ENCODE data around the gene OR8K3. TPM values are rescaled to one million over a fixed set of nuclear protein-coding genes. Genes with fewer than 3 reads are reported as not detected.

OR8K3 gene
- total RNA-seq (2021; fragmentation: NEBNext Ultra II Directional; extraction: Animal tissue kit (Norgen Biotek cat#: 25700)) = not detected in 2 replicates
- polyA plus RNA-seq (2011; rRNA removed) = not detected in 2 replicates
- polyA plus RNA-seq (2011; cell fraction: cytosol; rRNA removed) = not detected
- polyA plus RNA-seq (2011; cell fraction: nucleus; rRNA removed) = not detected
- polyA plus RNA-seq (2012, experiment 1 of 2) = not detected in 4 replicates
- polyA plus RNA-seq (2012, experiment 2 of 2) = not detected
- not detected for polyA plus RNA-seq (2013, experiment 1 of 2)
- not detected for polyA plus RNA-seq (2013, experiment 2 of 2)
- polyA minus RNA-seq (2011; rRNA and poly(A)+ RNA removed) = not detected in 2 replicates
- not detected for polyA minus RNA-seq (2011; cell fraction: cytosol; rRNA and poly(A)+ RNA removed)
- not detected for polyA minus RNA-seq (2011; cell fraction: nucleus; rRNA and poly(A)+ RNA removed)
- long read RNA-seq, experiment 1 = 0 reads
- long read RNA-seq, experiment 2 = 0 reads

DNA sequence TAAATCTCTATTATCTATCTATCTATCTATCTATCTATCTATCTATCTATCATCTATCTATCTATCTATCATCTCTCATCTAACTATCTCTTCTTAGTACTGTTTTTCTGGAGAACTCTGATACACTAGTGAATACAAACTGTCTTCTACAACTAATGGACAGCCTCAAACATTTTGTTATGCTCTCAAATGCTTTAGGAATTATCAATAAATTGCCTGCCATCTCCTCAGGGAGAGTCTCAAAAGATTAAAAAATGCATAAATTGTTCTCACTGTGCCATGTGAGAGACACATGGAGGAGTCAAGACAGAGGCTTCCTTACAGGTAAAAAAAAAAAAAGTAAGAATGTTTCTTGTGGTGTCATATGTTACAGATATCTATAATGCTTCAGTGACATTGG lies at the start of gene OR8K3:
TSS of gene OR8K3 (plus strand) at position 301 of the 400 bp plus-strand sequence. CDS start 3,163 bp downstream, outside the sequence.
- no peak within 1 kb of the TSS for H4K8ac ChIP-seq (ENCODE audit: extremely low read depth, insufficient read depth, low read length)
- no peaks in the 10 kb centered on the region for H3K79me2 ChIP-seq (ENCODE audit: control insufficient read depth in 1 of 2, insufficient read depth in 2 of 2, low read length in 2 of 2)
- no peak within 1 kb of the TSS for H3K9ac ChIP-seq (replicated peaks in 1 of 4; ENCODE audit: extremely low read depth in 1 of 4, low read depth in 3 of 4, low read length in 3 of 4)
- no peaks in the 10 kb centered on the region for H4K20me1 ChIP-seq (replicated peaks in 1 of 2; ENCODE audit: control insufficient read depth in 1 of 2, insufficient read depth in 2 of 2, low read length in 2 of 2)
- no peaks in the 10 kb centered on the region for H3K9me3 ChIP-seq (ENCODE audit: insufficient read depth in 2 of 2, low read depth in 1 of 2, low read length in 1 of 2)
- H3K14ac ChIP-seq (ENCODE audit: insufficient read length) = no peak within 1 kb of the TSS
- H4K5ac ChIP-seq (ENCODE audit: insufficient read length, low read depth, low read length) = no peak within 1 kb of the TSS
- TF ChIP-seq SP2 (IDR thresholded peaks at IDR 0.05; ENCODE audit: low read length) (no peak), CREB1 (IDR thresholded peaks at IDR 0.05) (no peak), NANOG (IDR thresholded peaks at IDR 0.05; ENCODE audit: insufficient read depth, low read depth, low read length, poor library complexity, severe bottlenecking) (no peak), CEBPB (IDR thresholded peaks at IDR 0.05; ENCODE audit: low read depth, low read length) (no peak), POLR2A (IDR thresholded peaks at IDR 0.05; ENCODE audit: control extremely low read depth in 1 of 2, low read depth in 2 of 2, low read length in 2 of 2) (no peak), USF2 (IDR thresholded peaks at IDR 0.05; ENCODE audit: low read length) (no peak), BCL11A (IDR thresholded peaks at IDR 0.05; ENCODE audit: low read depth in 2 of 2, low read length in 2 of 2) (no peak)
- H2AFZ ChIP-seq (ENCODE audit: low read length) = no peak within 1 kb of the TSS
- H3K23me2 ChIP-seq (ENCODE audit: low read depth, low read length) = no peaks in the 10 kb centered on the region
- POLR2A ChIA-PET (ENCODE audit: partially characterized antibody) = no interaction called here
- DNase-seq (ENCODE audit: low read depth in 1 of 2, low spot score in 2 of 2) (no peak), FAIRE-seq (no peak)
- H2BK20ac ChIP-seq (ENCODE audit: low read length) = no peak within 1 kb of the TSS
- no peaks in the 10 kb centered on the region for H3K36me3 ChIP-seq (ENCODE audit: control insufficient read depth in 2 of 4, insufficient read depth in 4 of 4, low read length in 3 of 4)
- no peaks in the 10 kb centered on the region for H3K79me1 ChIP-seq (ENCODE audit: low read depth, low read length)
- no peak within 1 kb of the TSS for H3K18ac ChIP-seq (ENCODE audit: extremely low read depth, low read length)
- H2BK12ac ChIP-seq (ENCODE audit: low read depth, low read length) = no peak within 1 kb of the TSS
- H3K23ac ChIP-seq (ENCODE audit: insufficient read length) = no peak within 1 kb of the TSS
- CTCF ChIA-PET (ENCODE audit: partially characterized antibody) = no interaction called here
- no peak within 1 kb of the TSS for H2BK120ac ChIP-seq (replicated peaks; ENCODE audit: low read depth, low read length)
- no peak within 1 kb of the TSS for H2BK15ac ChIP-seq (ENCODE audit: low read length)
- no peak within 1 kb of the TSS for H3K4ac ChIP-seq (replicated peaks; ENCODE audit: insufficient read length, low read depth, low read length)
- H3K56ac ChIP-seq (replicated peaks; ENCODE audit: insufficient read length, low read depth, low read length) = no peak within 1 kb of the TSS
- no peaks in the 10 kb centered on the region for H3K4me1 ChIP-seq (replicated peaks in 1 of 4; ENCODE audit: control insufficient read depth in 3 of 4, insufficient read depth in 4 of 4, low read length in 3 of 4)
- H3K27me3 ChIP-seq (replicated peaks in 1 of 4; ENCODE audit: control insufficient read depth in 3 of 4, extremely low read depth in 1 of 4, insufficient read depth in 3 of 4, low read length in 3 of 4) = no peaks in the 10 kb centered on the region
- no peak within 1 kb of the TSS for H4K91ac ChIP-seq (replicated peaks; ENCODE audit: insufficient read length, low read length)
- H2BK5ac ChIP-seq (ENCODE audit: low read depth, low read length) = no peak within 1 kb of the TSS
- no peak within 1 kb of the TSS for H3K4me2 ChIP-seq (ENCODE audit: insufficient read depth in 1 of 2, low read depth in 2 of 2, low read length in 2 of 2)
- no peak within 1 kb of the TSS for H2AK5ac ChIP-seq (ENCODE audit: low read depth, low read length)
- H3K4me3 ChIP-seq (ENCODE audit: extremely low read depth in 1 of 4, insufficient read depth in 2 of 4, low read depth in 3 of 4, low read length in 4 of 4) = no peak within 1 kb of the TSS
- no peak within 1 kb of the TSS for H3K27ac ChIP-seq (ENCODE audit: low read depth, low read length)
